Transverse colon (tissue), 3 donors: ENCODE data around the gene FANCL.

Source experiments
- POLR2A ChIP-seq: fragments of 450-650 bp; IDR thresholded peaks from one replicate; pipeline ENCODE4 v1.6.1; 2016; ENCODE audit warnings: antibody characterized with exemption, mild to moderate bottlenecking, moderate library complexity
- TF ChIP-seq, protein P1 (sequence below), 5 experiments: fragments of 200-600 bp in 3 of 5; fragments of 450-650 bp in 2 of 5; sonication (generic) in 3 of 5; IDR thresholded peaks; 1 replicate in 2 of 5; 2 replicates in 3 of 5; pipeline ENCODE4 v1.5.1; 2016 to 2017; ENCODE audit warnings: antibody characterized with exemption in 5 of 5, inconsistent platforms in 3 of 5, mild to moderate bottlenecking in 2 of 5, moderate library complexity in 1 of 5

- TF ChIP-seq, protein P1, sequence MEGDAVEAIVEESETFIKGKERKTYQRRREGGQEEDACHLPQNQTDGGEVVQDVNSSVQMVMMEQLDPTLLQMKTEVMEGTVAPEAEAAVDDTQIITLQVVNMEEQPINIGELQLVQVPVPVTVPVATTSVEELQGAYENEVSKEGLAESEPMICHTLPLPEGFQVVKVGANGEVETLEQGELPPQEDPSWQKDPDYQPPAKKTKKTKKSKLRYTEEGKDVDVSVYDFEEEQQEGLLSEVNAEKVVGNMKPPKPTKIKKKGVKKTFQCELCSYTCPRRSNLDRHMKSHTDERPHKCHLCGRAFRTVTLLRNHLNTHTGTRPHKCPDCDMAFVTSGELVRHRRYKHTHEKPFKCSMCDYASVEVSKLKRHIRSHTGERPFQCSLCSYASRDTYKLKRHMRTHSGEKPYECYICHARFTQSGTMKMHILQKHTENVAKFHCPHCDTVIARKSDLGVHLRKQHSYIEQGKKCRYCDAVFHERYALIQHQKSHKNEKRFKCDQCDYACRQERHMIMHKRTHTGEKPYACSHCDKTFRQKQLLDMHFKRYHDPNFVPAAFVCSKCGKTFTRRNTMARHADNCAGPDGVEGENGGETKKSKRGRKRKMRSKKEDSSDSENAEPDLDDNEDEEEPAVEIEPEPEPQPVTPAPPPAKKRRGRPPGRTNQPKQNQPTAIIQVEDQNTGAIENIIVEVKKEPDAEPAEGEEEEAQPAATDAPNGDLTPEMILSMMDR (IDR thresholded peaks at IDR 0.05): no peak
- no peak for TF ChIP-seq POLR2A
Measured at GRCh38 chr2:58237741-58238140, 3.4 kb downstream of the FANCL start.
